K562 (cell line): Measurements from ENCODE around the gene CCDC136. TPM values are rescaled to one million over a fixed set of nuclear protein-coding genes. Genes with fewer than 3 reads are reported as not detected.

Experiments
- BHLHE40 ChIP-seq: IDR thresholded peaks from 2 replicates; pipeline ENCODE4 v1.6.1; 2011; ENCODE audit warnings: low read length, improper control_type of control experiment
- BRD4 ChIP-seq: fragments of 200-600 bp; sonication (generic); IDR thresholded peaks from 2 replicates; pipeline ENCODE4 v1.6.1; 2017; ENCODE audit warnings: inconsistent platforms
- BRF1 ChIP-seq: IDR thresholded peaks from 3 replicates; pipeline ENCODE4 v1.6.1; 2011; ENCODE audit warnings: borderline replicate concordance, mild to moderate bottlenecking; ENCODE audit not compliant: insufficient read length; ENCODE audit errors: extremely low read depth
- KAT8 ChIP-seq: fragments of 450-650 bp; IDR thresholded peaks from 2 replicates; pipeline ENCODE4 v1.6.1; 2016; ENCODE audit warnings: low read depth, mild to moderate bottlenecking
- KLF16 ChIP-seq: IDR thresholded peaks from 2 replicates; pipeline ENCODE4 v1.6.1; 2016; ENCODE audit warnings: antibody characterized with exemption
- NR0B1 ChIP-seq: fragments of 450-650 bp; IDR thresholded peaks from one replicate; pipeline ENCODE4 v1.6.1; 2018; ENCODE audit warnings: mild to moderate bottlenecking, moderate library complexity; ENCODE audit not compliant: partially characterized antibody
- PREB ChIP-seq: sonication (generic); formaldehyde crosslinking; IDR thresholded peaks from 2 replicates; pipeline ENCODE4 v1.8.1; 2023; ENCODE audit warnings: mild to moderate bottlenecking, missing genetic modification reagents
- RBM25 ChIP-seq: fragments of 200-400 bp; formaldehyde crosslinking; IDR thresholded peaks from 2 replicates; pipeline ENCODE4 v1.6.1; 2018; ENCODE audit warnings: low read length, low read depth, moderate library complexity; ENCODE audit not compliant: severe bottlenecking
- REST ChIP-seq, 2 experiments: fragments of 450-650 bp; formaldehyde crosslinking in 1 of 2; IDR thresholded peaks; 2 replicates each; pipeline versions ENCODE4 v1.4.0 to v1.6.1; 2014 to 2020; ENCODE audit warnings: mild to moderate bottlenecking in 2 of 2, borderline replicate concordance in 1 of 2, low read depth in 1 of 2
- TCF15 ChIP-seq: fragments of 250-450 bp; sonication (Bioruptor Pico); IDR thresholded peaks from 2 replicates; pipeline ENCODE4 v1.8.0; 2022; ENCODE audit warnings: moderate library complexity, mild to moderate bottlenecking, inconsistent platforms
- ZC3H8 ChIP-seq: fragments of 450-650 bp; IDR thresholded peaks from 2 replicates; pipeline ENCODE4 v1.6.1; 2017
- ZNF280A ChIP-seq: fragments of 450-650 bp; IDR thresholded peaks from 2 replicates; pipeline ENCODE4 v1.6.1; 2018; ENCODE audit warnings: mild to moderate bottlenecking, low read depth; ENCODE audit not compliant: partially characterized antibody
- ZNF41 ChIP-seq: fragments of 250-450 bp; sonication (Bioruptor Pico); conservative IDR thresholded peaks from 2 replicates; pipeline ENCODE4 v1.4.0; 2020; ENCODE audit warnings: mild to moderate bottlenecking
- ZNF766 ChIP-seq: fragments of 200-800 bp; sonication (Bioruptor generic); conservative IDR thresholded peaks from 2 replicates; pipeline ENCODE4 v1.6.1; 2016; ENCODE audit warnings: missing genetic modification characterization, missing compliant biosample characterization
- polyA plus RNA-seq, 8 experiments: library from polyadenylated mRNA; depleted of rRNA in 4 of 8; stranded (reverse) in 5 of 8; unstranded in 3 of 8; fragments of >200 nt; fragmentation: Nextera tagmentation in 2 of 8; fragmentation: Illumina TruSeq in 1 of 8; extraction: Ambion mirVana in 2 of 8; extraction: Trizol in 1 of 8; gene quantifications; 2 replicates each; pipeline versions ENCODE4 v1.2.1 to v1.2.3, GENCODE V29; 2011 to 2014; ENCODE audit warnings: inconsistent platforms in 1 of 8, missing spikeins in 1 of 8
- total RNA-seq, 7 experiments: library from RNA; depleted of rRNA in 6 of 7; stranded (reverse); fragments of >200 nt in 6 of 7; fragmentation: Illumina TruSeq in 2 of 7; extraction: Trizol in 2 of 7; gene quantifications; 2 replicates each; pipeline versions ENCODE4 v1.2.1 to v1.2.3, GENCODE V29; 2011 to 2021; ENCODE audit warnings: low replicate concordance in 1 of 7

CCDC136 gene
- total and polyA plus RNA-seq, 9 of the 15 experiments (the other 6 are each of a cell fraction or from before 2014, with no cell fraction given) = 2.4 to 40.8 (median 26.5) TPM

- TF ChIP-seq REST (IDR thresholded peaks at IDR 0.05; ENCODE audit: borderline replicate concordance) (no peak), REST (CRISPR knock-in tag; IDR thresholded peaks at IDR 0.05; ENCODE audit: low read depth) (peak; percentile 63), ZC3H8 (no peak), ZNF280A (no peak), PREB (CRISPR knock-in tag) (no peak), TCF15 (CRISPR knock-in tag) (no peak), KAT8 (no peak), ZNF766 (no peak), BRF1 (no peak), ZNF41 (CRISPR knock-in tag) (no peak), RBM25 (no peak), BRD4 (no peak; the same call in 1 of the 2 replicates), KLF16 (no peak), NR0B1 (no peak), BHLHE40 (no peak)
Observed at GRCh38 chr7:128861957-128862570, 70.3 kb downstream of the CCDC136 start (continued).
